K562 (cell line): Measurements from ENCODE around the gene FGF21. TPM values are rescaled to one million over a fixed set of nuclear protein-coding genes. Genes with fewer than 3 reads are reported as not detected.

ENCODE experiments used
- ARID4B ChIP-seq: sonication (generic); formaldehyde crosslinking; IDR thresholded peaks from 2 replicates; pipeline ENCODE4 v1.8.0; 2022; ENCODE audit warnings: mild to moderate bottlenecking, missing genetic modification reagents
- ATF6 ChIP-seq: sonication (generic); formaldehyde crosslinking; IDR thresholded peaks from 2 replicates; pipeline ENCODE4 v1.4.0; 2020; ENCODE audit warnings: mild to moderate bottlenecking, missing genetic modification reagents
- CHCHD3 ChIP-seq: fragments of 250-450 bp; sonication (Bioruptor Pico); IDR thresholded peaks from 2 replicates; pipeline ENCODE4 v2.1.2; 2022; ENCODE audit warnings: mild to moderate bottlenecking
- ELK1 ChIP-seq: sonication (generic); formaldehyde crosslinking; IDR thresholded peaks from 2 replicates; pipeline ENCODE4 v1.8.1; 2022; ENCODE audit warnings: missing genetic modification reagents
- GATA2 ChIP-seq: sonication (generic); formaldehyde crosslinking; IDR thresholded peaks from 2 replicates; pipeline ENCODE4 v1.4.0; 2020; ENCODE audit warnings: mild to moderate bottlenecking, missing genetic modification reagents
- HDAC1 ChIP-seq, 2 experiments: fragments of 450-650 bp; IDR thresholded peaks; 2 replicates each; pipeline ENCODE4 v1.6.1; 2016 to 2017; ENCODE audit warnings: inconsistent platforms in 1 of 2, mild to moderate bottlenecking in 1 of 2, moderate library complexity in 1 of 2
- HDAC3 ChIP-seq: fragments of 450-650 bp; IDR thresholded peaks from 2 replicates; pipeline ENCODE4 v1.6.1; 2018; ENCODE audit warnings: borderline replicate concordance, mild to moderate bottlenecking, moderate library complexity; ENCODE audit not compliant: partially characterized antibody
- POLR2AphosphoS5 ChIP-seq: IDR thresholded peaks from 2 replicates; pipeline ENCODE4 v1.6.1; 2011; ENCODE audit warnings: mild to moderate bottlenecking, low read depth, low read length, moderate library complexity; ENCODE audit not compliant: control insufficient read depth, insufficient read depth
- POLR2H ChIP-seq: IDR thresholded peaks from 2 replicates; pipeline ENCODE4 v1.6.1; 2016; ENCODE audit warnings: missing genetic modification characterization, low read depth, mild to moderate bottlenecking, control low read depth, missing compliant biosample characterization, moderate library complexity
- SIX5 ChIP-seq, 2 experiments: IDR thresholded peaks; 2 replicates each; pipeline ENCODE4 v1.6.1; 2011; ENCODE audit warnings: low read length in 2 of 2, borderline replicate concordance in 1 of 2, low read depth in 1 of 2, mild to moderate bottlenecking in 1 of 2, moderate library complexity in 1 of 2; ENCODE audit not compliant: insufficient read depth in 1 of 2
- SMARCA4 ChIP-seq: fragments of 450-650 bp; IDR thresholded peaks from 2 replicates; pipeline ENCODE4 v1.6.1; 2016
- ZNF3 ChIP-seq: fragments of 250-450 bp; sonication (Bioruptor Pico); IDR thresholded peaks from 2 replicates; pipeline ENCODE4 v1.5.0; 2021; ENCODE audit warnings: mild to moderate bottlenecking, moderate library complexity
- ZNF518B ChIP-seq: fragments of 250-450 bp; sonication (Bioruptor Pico); IDR thresholded peaks from 2 replicates; pipeline ENCODE4 v1.5.0; 2021; ENCODE audit warnings: mild to moderate bottlenecking, moderate library complexity
- ZNF561 ChIP-seq: fragments of 450-650 bp; formaldehyde crosslinking; conservative IDR thresholded peaks from 2 replicates; pipeline ENCODE4 v1.4.0; 2020; ENCODE audit warnings: mild to moderate bottlenecking, moderate library complexity
- polyA plus RNA-seq, 8 experiments: library from polyadenylated mRNA; depleted of rRNA in 4 of 8; stranded (reverse) in 5 of 8; unstranded in 3 of 8; fragments of >200 nt; fragmentation: Nextera tagmentation in 2 of 8; fragmentation: Illumina TruSeq in 1 of 8; extraction: Ambion mirVana in 2 of 8; extraction: Trizol in 1 of 8; gene quantifications; 2 replicates each; pipeline versions ENCODE4 v1.2.1 to v1.2.3, GENCODE V29; 2011 to 2014; ENCODE audit warnings: inconsistent platforms in 1 of 8, missing spikeins in 1 of 8
- total RNA-seq, 7 experiments: library from RNA; depleted of rRNA in 6 of 7; stranded (reverse); fragments of >200 nt in 6 of 7; fragmentation: Illumina TruSeq in 2 of 7; extraction: Trizol in 2 of 7; gene quantifications; 2 replicates each; pipeline versions ENCODE4 v1.2.1 to v1.2.3, GENCODE V29; 2011 to 2021; ENCODE audit warnings: low replicate concordance in 1 of 7

Gene FGF21
- total and polyA plus RNA-seq, 9 of the 15 experiments (the other 6 are each of a cell fraction or from before 2014, with no cell fraction given) = 0.04 to 0.77 (median 0.09) TPM; not detected in 6

GRCh38 chr19:48780631-48781391 lies 25.5 kb downstream of the FGF21 start (continued):
- 0 out of 2 replicates have a peak, but pooled peaks have one; percentile 51 for TF ChIP-seq ARID4B
- no peak for TF ChIP-seq ZNF518B (CRISPR knock-in tag)
- TF ChIP-seq ELK1 (CRISPR knock-in tag) = no peak
- TF ChIP-seq ZNF561 (CRISPR knock-in tag) = no peak
- peak; percentile 58 for TF ChIP-seq GATA2 (CRISPR knock-in tag)
- TF ChIP-seq ATF6 (CRISPR knock-in tag) = no peak
- TF ChIP-seq SMARCA4 = peak; percentile 74
- TF ChIP-seq HDAC1 (IDR thresholded peaks at IDR 0.05) = peak in 1 of 2 experiments; percentile 45; a peak in 1 of 4 replicates
- no peak for TF ChIP-seq CHCHD3
- no peak; the same call in 1 of the 2 replicates for TF ChIP-seq POLR2H (tag)
- peak; percentile 53 for TF ChIP-seq HDAC3
- no peak for TF ChIP-seq ZNF3 (CRISPR knock-in tag)
- TF ChIP-seq SIX5 (IDR thresholded peaks at IDR 0.05; ENCODE audit: borderline replicate concordance in 1 of 2, insufficient read depth in 1 of 2, low read depth in 1 of 2, low read length in 2 of 2) = no peak
- TF ChIP-seq POLR2AphosphoS5 = no peak
